ENCODE results near the gene IFT81.
"Not testable (repeated sequence)": the region's sequence is repeated elsewhere in the genome, so short reads cannot be mapped to it uniquely, and the experiment has no call there.

The IFT81 gene

DNA sequence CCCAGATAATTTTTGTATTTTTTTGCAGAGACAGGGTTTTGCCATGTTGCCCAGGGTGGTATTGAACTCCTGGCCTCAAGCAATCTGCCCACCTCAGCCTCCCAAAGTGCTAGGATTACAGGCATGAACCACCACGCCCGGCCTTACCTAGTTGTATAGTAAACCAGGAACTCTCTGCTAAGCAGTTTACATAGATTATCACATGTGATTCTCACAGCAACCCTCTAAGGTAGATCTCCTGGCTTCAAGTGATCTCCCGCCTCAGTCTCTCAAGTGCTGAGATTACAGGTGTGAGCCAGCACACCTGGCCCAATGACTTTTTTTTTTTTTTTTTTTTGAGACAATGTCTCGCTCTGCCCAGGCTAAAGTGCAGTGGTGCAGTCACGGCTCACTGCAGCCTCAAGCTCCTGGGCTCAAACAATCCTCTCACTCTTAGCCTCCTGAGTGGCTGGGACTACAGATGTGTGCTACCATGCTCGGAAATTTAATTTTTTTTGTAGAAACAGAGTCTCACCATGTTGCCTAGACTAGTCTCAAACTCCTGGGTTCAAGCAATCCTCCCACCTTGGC is 130.9 kb downstream of the IFT81 start:
- Histone ChIP-seq H3K4me2 (ENCODE audit: low read depth, low read length, poor library complexity, severe bottlenecking) (no peak overlapping the region), H3K36me3 (ENCODE audit: low read length) (no peaks in the 10 kb centered on the region), H3K9ac (ENCODE audit: low read length) (no peak overlapping the region), H3K79me2 (ENCODE audit: insufficient read depth, low read length) (no peaks in the 10 kb centered on the region), H2AFZ (ENCODE audit: low read depth, low read length, severe bottlenecking) (no peak overlapping the region), H3K4me3 (ENCODE audit: insufficient read depth, low read length, poor library complexity, severe bottlenecking) (no peak overlapping the region), H3F3A (ENCODE audit: insufficient read depth) (no peaks in the 10 kb centered on the region), H4K20me1 (ENCODE audit: low read depth, low read length) (no peaks in the 10 kb centered on the region), H3K27me3 (ENCODE audit: low read length) (no peaks in the 10 kb centered on the region), H3K9me3 (ENCODE audit: insufficient read depth, low read length) (no peaks in the 10 kb centered on the region), H3K9me2 (replicated peaks; ENCODE audit: insufficient read depth, low read length) (no peaks in the 10 kb centered on the region), H3K27ac (ENCODE audit: low read depth, low read length) (no peak overlapping the region)
- TF ChIP-seq, protein P1, sequence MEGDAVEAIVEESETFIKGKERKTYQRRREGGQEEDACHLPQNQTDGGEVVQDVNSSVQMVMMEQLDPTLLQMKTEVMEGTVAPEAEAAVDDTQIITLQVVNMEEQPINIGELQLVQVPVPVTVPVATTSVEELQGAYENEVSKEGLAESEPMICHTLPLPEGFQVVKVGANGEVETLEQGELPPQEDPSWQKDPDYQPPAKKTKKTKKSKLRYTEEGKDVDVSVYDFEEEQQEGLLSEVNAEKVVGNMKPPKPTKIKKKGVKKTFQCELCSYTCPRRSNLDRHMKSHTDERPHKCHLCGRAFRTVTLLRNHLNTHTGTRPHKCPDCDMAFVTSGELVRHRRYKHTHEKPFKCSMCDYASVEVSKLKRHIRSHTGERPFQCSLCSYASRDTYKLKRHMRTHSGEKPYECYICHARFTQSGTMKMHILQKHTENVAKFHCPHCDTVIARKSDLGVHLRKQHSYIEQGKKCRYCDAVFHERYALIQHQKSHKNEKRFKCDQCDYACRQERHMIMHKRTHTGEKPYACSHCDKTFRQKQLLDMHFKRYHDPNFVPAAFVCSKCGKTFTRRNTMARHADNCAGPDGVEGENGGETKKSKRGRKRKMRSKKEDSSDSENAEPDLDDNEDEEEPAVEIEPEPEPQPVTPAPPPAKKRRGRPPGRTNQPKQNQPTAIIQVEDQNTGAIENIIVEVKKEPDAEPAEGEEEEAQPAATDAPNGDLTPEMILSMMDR (IDR thresholded peaks at IDR 0.05; ENCODE audit: insufficient read depth, low read length, poor library complexity, severe bottlenecking) = no peak
- TF ChIP-seq EZH2phosphoT487 (conservative IDR thresholded peaks at IDR 0.05; ENCODE audit: low read length) = no peak

- not testable (repeated sequence) for H3K9me3 ChIP-seq (ENCODE audit: insufficient read depth, low read length); H3K4me2 ChIP-seq (ENCODE audit: low read depth, low read length, poor library complexity, severe bottlenecking); H4K20me1 ChIP-seq (ENCODE audit: low read depth, low read length); H3K79me2 ChIP-seq (ENCODE audit: insufficient read depth, low read length); H3K27me3 ChIP-seq (ENCODE audit: low read length); H3K27ac ChIP-seq (ENCODE audit: low read depth, low read length); H2AFZ ChIP-seq (ENCODE audit: low read depth, low read length, severe bottlenecking); H3K4me3 ChIP-seq (ENCODE audit: insufficient read depth, low read length, poor library complexity, severe bottlenecking); H3K9me2 ChIP-seq (replicated peaks; ENCODE audit: insufficient read depth, low read length); H3F3A ChIP-seq (ENCODE audit: insufficient read depth); H3K36me3 ChIP-seq (ENCODE audit: low read length); H3K9ac ChIP-seq (ENCODE audit: low read length)
Observed at GRCh38 chr12:110255890-110256456, 131.8 kb downstream of the IFT81 start.

DNA sequence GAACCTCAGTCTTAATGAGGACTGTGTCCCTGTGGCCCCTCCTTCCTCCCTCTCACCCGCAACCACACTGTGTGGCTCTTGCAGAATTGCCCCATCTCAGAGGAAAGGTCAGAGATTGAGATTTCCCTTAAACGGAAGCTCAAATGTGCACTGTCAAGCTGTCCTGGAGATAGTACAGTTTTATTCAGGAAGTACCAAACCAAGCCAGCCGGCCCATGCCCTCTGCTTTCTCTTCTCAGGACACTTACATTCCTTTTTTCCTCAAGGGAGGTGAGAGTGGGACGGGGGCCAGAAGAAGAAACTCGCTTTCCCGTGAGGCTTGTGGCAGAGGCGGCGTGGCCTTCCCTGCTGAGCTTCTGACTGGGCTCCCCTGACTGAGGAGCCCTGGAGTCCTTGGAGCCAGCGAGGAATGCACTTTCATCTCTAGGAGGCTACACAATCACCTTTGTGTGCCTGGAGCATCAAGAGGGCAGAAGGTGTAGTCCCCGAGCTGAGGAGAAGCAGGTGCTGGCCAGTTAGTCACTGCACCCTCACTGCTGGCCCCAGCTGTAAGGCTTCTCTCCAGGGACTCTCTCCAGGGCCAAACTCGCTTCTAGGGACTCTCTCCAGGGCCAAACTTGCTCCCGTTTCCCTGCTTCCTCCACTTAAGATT is 132.7 kb downstream of the IFT81 start:
- Histone ChIP-seq H3K79me2 (ENCODE audit: insufficient read depth, low read length) (no peaks in the 10 kb centered on the region), H3K9me3 (ENCODE audit: insufficient read depth, low read length) (no peaks in the 10 kb centered on the region), H3K4me3 (ENCODE audit: insufficient read depth, low read length, poor library complexity, severe bottlenecking) (no peak overlapping the region)

More for the DNA sequence above, 132.7 kb downstream of the IFT81 start:
- Histone ChIP-seq H3K36me3 (ENCODE audit: low read length) (no peaks in the 10 kb centered on the region), H3F3A (ENCODE audit: insufficient read depth) (no peaks in the 10 kb centered on the region), H2AFZ (ENCODE audit: low read depth, low read length, severe bottlenecking) (no peak overlapping the region), H3K9ac (ENCODE audit: low read length) (no peak overlapping the region), H3K4me2 (ENCODE audit: low read depth, low read length, poor library complexity, severe bottlenecking) (no peak overlapping the region), H3K27me3 (ENCODE audit: low read length) (no peaks in the 10 kb centered on the region), H3K27ac (ENCODE audit: low read depth, low read length) (no peak overlapping the region), H4K20me1 (ENCODE audit: low read depth, low read length) (no peaks in the 10 kb centered on the region), H3K9me2 (replicated peaks; ENCODE audit: insufficient read depth, low read length) (no peaks in the 10 kb centered on the region)
- TF ChIP-seq, protein P1 (IDR thresholded peaks at IDR 0.05; ENCODE audit: insufficient read depth, low read length, poor library complexity, severe bottlenecking) = no peak
- TF ChIP-seq EZH2phosphoT487 (conservative IDR thresholded peaks at IDR 0.05; ENCODE audit: low read length) = no peak
